Bronchial epithelial cell (primary cell): ENCODE measurements around the gene IGFBP1. TPM values are rescaled to one million over a fixed set of nuclear protein-coding genes. Genes with fewer than 3 reads are reported as not detected.

Experiments used
- DNase-seq: peaks from one replicate; pipeline ENCODE4 v3.0.0-alpha.2; 2010; ENCODE audit warnings: low read depth
- FAIRE-seq: peaks from 2 replicates; lab custom pipeline; 2011; peaks lifted over from hg19 to GRCh38; lab: Jason Lieb, UNC
- H3K27me3 ChIP-seq: 2 replicates; pipeline ENCODE4 v1.5.1; 2011; ENCODE audit warnings: low read length; ENCODE audit not compliant: control insufficient read depth, insufficient read depth
- H3K36me3 ChIP-seq: 2 replicates; pipeline ENCODE4 v1.5.1; 2011; ENCODE audit warnings: low read length; ENCODE audit not compliant: control insufficient read depth, insufficient read depth
- H3K4me3 ChIP-seq: 2 replicates; pipeline ENCODE4 v1.5.1; 2011; ENCODE audit warnings: mild to moderate bottlenecking, low read depth, low read length, control low read depth
- total RNA-seq: library from RNA; depleted of rRNA; stranded (reverse); fragments of >200 nt; gene quantifications from 2 replicates; pipeline ENCODE4 v1.2.1, GENCODE V29; 2014
- TF ChIP-seq, protein P1 (sequence below): IDR thresholded peaks from 2 replicates; pipeline ENCODE4 v1.5.1; 2011; ENCODE audit warnings: mild to moderate bottlenecking, moderate library complexity, low read length, control low read depth, inconsistent platforms; ENCODE audit not compliant: insufficient read depth, severe bottlenecking

The IGFBP1 gene
- total RNA-seq, 1 donor from 2014 or later: under 0.01 TPM

DNA sequence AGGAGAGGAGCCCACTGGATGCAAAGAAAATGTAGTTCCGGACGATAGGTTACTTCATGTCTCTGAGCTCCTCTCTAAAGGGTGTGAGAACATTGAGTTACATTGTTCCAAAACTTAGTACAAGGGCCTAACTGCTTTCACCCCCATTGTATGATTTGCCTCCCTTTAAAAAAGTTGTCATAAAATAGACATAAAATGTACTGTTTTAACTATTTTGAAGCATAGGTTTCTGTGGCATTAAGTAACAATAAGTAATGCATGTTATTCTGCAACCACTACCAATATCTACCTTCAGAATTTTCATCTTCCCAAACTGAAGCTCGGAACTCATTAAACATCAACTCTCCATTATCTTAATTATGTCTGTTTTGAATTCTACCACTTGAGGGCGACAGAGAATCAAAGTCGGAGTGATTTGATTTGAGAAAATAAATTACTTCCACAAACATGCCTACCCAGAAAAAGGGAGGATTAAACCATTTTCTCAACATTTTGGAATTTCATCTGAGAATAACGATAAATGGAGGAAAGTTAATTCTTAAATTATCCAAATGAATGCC lies 2.7 kb downstream of the IGFBP1 start:
- H3K27me3 ChIP-seq: peaks cover 20% of the 10 kb centered on the region

DNA sequence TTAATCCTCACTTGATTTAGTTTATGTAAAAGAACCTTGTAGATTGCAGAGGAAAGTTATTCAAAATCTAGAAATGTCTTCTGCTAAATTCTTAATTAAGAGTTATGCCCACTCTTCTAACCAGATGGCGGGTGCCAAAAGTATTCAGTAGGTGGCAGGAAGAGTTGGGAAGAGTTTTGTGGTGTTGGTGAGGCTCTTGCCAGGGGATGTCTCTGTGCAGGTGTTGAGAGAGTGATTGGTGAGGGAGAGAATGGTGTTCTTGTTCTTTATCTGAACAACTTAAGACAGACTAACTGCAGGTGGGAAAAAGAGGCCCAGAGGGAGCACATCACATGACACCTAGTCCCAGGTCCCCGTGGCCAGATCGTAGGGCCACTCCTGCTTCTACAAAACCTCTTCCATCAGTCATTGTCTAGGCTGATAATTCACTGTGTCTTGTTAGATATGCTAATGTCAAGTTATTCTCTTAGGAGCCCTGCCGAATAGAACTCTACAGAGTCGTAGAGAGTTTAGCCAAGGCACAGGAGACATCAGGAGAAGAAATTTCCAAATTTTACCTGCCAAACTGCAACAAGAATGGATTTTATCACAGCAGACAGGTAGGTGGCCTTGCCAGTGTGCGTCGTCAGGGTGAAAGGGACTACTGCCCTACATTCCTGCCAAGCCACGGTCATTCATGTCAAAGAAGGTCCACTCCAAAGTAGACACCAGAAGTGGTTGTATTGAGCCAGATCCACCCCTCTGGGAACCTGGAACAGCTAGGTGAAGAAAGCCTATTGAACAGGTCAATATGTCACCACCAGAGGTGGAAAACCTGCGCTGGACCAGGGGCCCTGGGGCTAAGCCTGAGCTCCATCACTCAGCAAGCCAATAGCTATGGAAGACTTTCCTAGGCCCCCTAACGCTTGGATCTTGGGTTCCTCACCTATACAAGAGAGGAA lies 3.4 kb downstream of the IGFBP1 start:
- TF ChIP-seq, protein P1, sequence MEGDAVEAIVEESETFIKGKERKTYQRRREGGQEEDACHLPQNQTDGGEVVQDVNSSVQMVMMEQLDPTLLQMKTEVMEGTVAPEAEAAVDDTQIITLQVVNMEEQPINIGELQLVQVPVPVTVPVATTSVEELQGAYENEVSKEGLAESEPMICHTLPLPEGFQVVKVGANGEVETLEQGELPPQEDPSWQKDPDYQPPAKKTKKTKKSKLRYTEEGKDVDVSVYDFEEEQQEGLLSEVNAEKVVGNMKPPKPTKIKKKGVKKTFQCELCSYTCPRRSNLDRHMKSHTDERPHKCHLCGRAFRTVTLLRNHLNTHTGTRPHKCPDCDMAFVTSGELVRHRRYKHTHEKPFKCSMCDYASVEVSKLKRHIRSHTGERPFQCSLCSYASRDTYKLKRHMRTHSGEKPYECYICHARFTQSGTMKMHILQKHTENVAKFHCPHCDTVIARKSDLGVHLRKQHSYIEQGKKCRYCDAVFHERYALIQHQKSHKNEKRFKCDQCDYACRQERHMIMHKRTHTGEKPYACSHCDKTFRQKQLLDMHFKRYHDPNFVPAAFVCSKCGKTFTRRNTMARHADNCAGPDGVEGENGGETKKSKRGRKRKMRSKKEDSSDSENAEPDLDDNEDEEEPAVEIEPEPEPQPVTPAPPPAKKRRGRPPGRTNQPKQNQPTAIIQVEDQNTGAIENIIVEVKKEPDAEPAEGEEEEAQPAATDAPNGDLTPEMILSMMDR: no peak
- Histone ChIP-seq H3K36me3 (no peaks in the 10 kb centered on the region), H3K4me3 (no peak overlapping the region), H3K27me3 (peaks cover 21% of the 10 kb centered on the region)
- FAIRE-seq (no peak), DNase-seq (no peak)

More for the DNA sequence above, 2.7 kb downstream of the IGFBP1 start:
- Histone ChIP-seq H3K36me3 (no peaks in the 10 kb centered on the region), H3K4me3 (no peak overlapping the region)
- FAIRE-seq: no peak
- peak; percentile 39 for DNase-seq
- TF ChIP-seq, protein P1: peak; percentile 32

DNA sequence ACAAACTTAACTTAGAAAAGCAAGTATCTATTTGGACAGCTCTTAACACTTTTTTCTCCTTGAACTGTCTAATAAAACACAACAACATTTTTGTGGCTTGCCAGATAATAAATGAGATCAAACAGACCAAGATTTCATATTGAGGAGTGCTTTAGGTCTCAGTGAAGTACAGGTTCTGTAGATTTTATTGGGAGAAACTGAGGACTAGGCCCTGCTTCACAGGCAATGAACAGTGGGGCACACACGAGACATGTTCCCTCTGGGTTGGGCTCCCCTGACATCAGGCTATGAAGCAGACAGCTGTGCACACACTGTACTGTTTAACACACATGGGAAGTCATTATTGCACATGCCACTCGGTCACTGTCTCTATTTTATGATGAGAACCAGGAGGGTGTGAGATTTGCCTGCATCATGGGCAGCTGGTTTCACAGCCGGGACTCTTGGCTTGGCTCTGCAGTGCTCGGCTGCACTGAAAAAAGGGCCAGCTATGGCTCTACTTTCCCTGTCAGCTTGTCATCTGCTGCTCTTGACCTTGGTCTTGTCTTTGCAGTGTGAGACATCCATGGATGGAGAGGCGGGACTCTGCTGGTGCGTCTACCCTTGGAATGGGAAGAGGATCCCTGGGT lies 4.2 kb downstream of the IGFBP1 start:
- Histone ChIP-seq H3K36me3 (no peaks in the 10 kb centered on the region), H3K27me3 (peaks cover 21% of the 10 kb centered on the region), H3K4me3 (no peak overlapping the region)
- FAIRE-seq (no peak), DNase-seq (no peak)
- TF ChIP-seq, protein P1: no peak

DNA sequence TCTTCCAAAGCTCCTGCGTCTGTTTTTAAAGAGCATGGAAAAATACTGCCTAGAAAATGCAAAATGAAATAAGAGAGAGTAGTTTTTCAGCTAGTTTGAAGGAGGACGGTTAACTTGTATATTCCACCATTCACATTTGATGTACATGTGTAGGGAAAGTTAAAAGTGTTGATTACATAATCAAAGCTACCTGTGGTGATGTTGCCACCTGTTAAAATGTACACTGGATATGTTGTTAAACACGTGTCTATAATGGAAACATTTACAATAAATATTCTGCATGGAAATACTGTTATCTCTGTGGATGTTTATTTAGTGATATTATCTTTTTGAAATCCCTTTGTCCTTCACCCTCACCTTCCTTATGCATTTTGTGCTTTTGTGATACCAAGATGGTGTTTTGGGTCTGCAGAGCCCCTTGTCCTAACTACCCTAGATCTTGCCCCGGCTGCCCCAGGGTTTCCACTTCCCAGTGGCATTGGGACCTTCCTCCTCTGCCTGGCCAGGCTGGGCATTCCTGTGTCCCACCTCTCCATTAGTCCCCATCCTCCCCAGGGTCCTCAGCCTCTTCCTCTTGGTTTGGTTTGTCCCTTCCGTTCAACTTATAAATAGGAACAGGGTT lies 5.2 kb downstream of the IGFBP1 start:
- Histone ChIP-seq H3K4me3 (no peak overlapping the region), H3K36me3 (no peaks in the 10 kb centered on the region), H3K27me3 (peaks cover 16% of the 10 kb centered on the region)
- TF ChIP-seq, protein P1: no peak
- no peak for DNase-seq
- FAIRE-seq: no peak

DNA sequence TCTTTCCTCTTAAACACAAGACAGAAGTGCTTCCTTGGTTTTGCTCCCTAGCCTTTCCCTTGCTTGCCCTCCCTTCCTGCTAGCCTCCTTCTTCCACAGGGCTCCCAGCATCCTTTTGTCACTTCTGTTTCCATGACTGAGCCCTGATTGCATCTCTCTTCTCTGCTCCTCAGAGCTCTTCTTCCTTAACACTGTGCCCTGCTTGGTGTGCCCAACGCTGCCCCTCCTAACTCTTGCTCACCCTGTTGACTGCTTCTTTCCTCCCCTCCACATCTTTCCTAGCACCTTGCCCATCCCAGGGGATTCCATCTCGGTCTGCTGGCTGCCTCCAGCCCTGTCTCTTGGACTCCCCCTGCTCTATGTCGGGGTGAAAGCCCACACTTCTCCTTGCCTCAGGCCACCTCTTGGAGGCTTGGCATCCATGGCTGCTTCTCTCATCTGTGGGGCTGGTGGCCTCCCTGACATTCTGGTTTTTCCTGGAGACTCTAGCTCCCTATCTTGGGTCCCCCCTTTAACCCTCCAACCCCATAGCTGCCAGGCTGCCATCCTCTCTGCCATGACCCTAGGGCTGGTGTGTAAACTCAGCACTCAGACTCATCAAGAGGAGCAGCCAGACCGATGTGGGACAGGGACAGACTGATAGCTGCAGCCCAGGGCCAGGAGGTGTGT lies 5.8 kb downstream of the IGFBP1 start:
- H3K4me3 ChIP-seq: no peak overlapping the region
- peaks cover 15% of the 10 kb centered on the region for H3K27me3 ChIP-seq
- FAIRE-seq: no peak

More for the DNA sequence above, 5.8 kb downstream of the IGFBP1 start:
- TF ChIP-seq, protein P1: no peak
- H3K36me3 ChIP-seq: no peaks in the 10 kb centered on the region
- no peak for DNase-seq
